NCI-H345 treated with DMSO at 0.1 percent for 48 hours (cell line): ENCODE data around the gene IDH3A.
A peak's percentile ranks its signal among the peaks of the same experiment; 100 is the strongest.

Experiments used
- DNase-seq: peaks from one replicate; lab custom pipeline; 2025; ENCODE audit not compliant: unreplicated experiment; lab: John Stamatoyannopoulos, UW

The IDH3A gene

GRCh38 chr15:78201281-78202190 lies 52.4 kb downstream of the IDH3A start:
- no peak for DNase-seq

DNA sequence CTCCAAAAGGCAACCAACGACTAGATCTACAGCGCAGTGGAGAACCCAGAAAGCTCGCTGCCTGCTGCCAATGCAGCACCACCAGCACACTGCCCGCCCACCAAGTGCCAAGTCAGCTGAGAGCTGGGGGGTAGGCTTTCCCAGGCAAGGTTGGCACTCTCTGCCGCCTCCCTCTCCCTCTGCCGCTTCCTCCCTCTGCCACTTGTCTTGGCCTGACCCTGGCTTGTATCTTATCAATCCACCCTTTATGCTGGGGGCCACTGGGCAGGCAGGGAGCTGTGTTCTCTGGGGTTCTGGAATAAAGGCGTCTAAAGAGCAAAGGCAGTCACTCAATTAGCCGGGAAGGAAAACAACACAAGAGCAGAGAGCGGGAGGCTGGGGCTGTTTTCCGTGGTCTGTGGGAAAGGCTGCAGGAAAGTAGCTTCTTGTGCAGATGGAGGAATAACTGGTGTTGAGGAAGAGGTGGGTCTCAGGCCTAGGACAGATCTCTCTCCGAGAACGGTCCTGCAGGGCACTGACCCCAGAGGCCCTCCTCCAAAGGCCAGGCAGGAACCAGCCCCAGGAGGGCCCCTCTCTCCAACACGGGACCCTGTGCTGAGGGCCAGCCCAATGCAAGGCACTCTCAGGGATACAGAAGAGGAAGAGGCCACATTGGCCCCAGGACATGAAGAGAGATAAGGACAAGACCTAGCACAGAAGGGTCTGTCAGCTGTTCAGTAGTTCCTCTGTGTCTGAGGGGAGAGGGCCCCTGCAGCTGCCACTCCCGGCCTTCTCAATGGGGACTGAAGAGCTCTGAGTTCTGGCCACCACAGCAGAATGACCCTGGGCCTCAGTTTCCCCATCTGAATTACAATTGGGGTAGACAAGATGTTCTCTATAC lies 54.4 kb downstream of the IDH3A start:
- no peak for DNase-seq

- DNase-seq, result no peak
These were observed 55.5 kb downstream of the IDH3A start for GRCh38 chr15:78204351-78205309.

GRCh38 chr15:78205337-78205736 lies 56.2 kb downstream of the IDH3A start:
- DNase-seq, result no peak

DNA sequence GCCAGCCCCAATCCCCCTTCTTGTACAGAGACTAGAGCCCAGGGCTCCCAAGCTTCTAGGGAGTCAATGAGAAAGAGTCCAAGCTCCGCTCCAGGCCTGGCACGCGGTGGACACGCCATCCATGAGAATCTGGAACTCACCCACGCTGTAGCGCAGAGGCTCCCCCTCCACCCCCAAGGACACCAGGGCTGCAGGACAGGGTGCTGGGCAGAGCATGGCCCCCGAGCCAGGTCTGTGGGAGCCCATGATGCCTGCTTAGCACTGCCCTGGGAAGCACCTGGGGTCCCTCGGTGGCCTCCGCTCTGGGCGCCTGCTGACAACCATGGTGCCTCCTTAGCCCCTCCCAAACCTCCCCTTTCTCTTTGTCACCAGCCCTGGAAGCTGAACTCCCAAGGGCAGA lies 56.7 kb downstream of the IDH3A start:
- no peak for DNase-seq

DNA sequence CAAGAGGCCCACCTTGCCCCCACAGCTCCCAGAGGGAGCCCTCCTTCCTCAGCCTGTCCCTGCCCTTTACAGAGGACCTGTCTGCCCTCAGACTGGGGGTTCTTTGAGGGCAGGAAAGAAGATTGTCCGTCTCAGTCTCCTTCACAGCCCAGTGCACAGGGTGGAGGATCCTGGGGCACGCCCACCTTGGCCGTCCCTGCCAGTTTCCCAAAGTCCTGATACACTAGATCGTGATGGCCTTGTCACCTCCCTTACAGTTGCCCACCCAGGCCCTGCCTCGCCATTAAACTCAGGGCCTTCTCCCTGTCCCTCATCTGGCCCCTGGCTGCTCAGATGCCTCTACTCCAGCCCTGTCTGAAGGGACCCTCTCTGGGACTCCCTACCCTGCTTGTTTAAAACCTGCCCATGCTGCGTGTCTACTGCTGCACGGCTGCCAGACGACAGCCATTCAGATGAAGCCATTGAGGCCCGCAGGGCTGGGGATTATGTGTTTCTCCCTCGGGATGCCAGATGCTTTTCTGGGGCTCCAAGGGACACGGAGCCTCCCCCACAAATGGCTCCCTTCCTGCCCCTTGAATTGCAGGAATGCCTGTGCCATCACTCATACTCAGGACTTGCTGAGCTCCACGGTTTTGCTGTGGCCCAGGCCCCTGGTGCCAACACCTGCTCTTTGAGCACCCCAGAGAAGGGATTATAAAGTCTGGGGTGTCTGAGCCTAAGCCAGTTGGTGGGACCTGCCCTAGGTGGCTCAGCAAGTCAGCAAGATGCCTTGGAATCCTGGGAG lies 57.4 kb downstream of the IDH3A start:
- DNase-seq, result no peak

- DNase-seq, result no peak
These were observed 57.9 kb downstream of the IDH3A start for GRCh38 chr15:78207110-78207458.

- no peak for DNase-seq
These were observed 58.6 kb downstream of the IDH3A start for GRCh38 chr15:78207641-78208340.

DNA sequence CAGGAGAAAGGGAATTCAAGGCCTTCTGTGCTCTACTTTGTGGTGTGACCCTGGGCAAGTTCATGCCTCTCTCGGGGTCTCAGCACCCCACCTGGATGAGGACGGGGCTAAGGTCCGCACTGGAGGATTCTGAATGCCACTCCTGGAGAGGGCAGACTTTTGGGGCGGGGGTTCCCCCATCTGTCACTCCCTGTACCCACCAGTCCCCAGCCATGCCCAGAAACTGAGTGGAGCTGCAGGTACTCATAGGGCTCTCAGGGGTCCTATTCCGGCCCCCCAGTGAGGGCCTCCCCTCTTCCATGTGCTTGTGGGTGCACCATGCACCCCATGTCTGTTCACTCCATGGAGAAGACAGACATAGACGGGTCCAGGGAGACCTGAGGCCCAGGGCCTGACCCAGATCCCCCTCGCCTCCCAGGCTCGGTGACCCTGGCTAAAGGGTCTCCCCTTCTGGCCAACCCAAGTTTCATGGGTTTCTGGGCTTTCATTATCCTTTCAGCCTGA lies 59.2 kb downstream of the IDH3A start:
- no peak for DNase-seq

DNA sequence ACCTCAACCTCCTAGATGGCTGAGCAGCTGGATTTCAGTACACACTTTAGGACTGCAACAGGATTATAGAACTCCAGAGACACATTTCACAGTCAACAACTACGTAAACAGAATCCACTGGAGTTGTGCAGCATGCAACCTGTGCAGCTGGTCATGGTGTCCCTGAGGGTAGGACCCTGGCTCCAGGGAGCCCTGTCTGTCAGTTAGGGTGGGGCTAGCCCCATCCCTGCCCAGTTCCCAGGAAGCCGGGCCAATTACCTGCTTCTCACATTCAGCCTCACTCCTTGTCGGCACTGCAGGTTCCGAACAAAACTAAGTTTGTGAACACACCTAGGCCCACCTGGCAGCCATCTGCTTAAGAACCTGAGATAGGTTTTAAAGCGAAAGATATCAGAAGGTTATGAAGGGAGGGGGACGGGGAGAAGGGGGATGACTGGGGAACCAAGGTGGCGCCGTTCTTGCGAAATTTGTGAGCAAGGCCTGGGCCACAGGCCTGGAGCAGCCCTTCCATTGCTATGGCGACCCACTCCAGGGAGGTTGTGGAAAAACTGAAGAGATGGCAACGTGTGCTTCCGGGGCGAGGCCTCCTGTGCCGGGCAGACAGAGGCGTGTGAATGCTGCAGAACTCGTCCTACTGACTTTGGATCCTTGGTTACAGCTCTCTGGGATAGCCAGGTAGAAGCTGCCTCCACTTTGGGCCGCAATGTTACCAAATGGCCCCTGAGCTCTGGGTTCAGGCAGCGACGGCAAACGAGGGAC lies 59.9 kb downstream of the IDH3A start:
- DNase-seq, result no peak

DNA sequence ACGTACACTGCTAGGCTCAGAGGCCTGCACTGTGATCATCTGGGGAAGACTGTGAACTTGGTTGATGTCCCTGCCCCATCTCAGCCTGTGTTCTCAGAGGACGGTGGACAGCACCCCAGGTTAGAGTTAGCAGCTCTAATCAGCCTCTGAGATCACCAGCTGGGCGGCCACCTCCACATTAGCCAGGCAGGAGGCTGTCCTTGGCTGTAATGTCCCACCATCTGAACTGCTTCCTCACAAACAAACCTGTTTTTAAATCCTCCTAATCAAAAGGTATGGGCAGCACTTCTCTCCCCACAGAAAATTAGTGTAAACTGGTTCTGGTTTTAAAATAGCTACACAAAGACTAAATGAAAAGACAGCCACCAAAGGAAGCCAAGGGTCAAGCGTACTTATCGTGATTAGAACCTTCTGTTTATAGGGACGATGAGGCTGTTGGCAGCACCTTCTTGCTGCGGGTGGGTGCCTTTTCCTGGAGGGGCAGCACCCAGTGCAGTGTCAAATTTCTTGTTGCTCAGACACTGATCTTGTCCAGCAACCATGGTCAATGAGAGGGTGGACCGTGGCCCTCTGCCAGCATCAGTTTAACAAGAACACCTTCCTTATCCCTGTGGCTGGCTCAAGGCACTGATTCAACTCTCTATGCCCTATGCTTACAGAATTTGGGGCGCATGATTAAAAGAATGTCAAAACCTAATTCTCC lies 60.6 kb downstream of the IDH3A start:
- DNase-seq, result no peak

DNA sequence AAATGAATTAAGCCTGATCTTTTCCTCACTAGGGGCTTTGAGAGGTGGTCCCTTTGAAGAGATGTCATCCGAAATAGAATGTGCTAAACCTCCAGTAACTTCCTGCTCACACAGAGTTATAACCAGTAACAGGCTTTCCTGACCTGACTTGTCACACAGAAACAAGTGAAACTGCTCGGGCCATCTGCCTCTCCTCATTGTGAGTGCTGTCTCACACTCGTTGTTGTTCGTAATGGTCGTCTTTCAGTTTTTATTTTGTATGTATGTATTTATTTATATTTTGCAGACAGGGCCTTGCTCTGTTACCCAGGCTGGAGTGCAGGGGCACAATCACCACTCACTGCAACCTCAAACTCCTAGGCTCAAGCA lies 61.2 kb downstream of the IDH3A start:
- DNase-seq, result no peak

GRCh38 chr15:78211189-78211921 lies 62.2 kb downstream of the IDH3A start:
- no peak for DNase-seq

DNA sequence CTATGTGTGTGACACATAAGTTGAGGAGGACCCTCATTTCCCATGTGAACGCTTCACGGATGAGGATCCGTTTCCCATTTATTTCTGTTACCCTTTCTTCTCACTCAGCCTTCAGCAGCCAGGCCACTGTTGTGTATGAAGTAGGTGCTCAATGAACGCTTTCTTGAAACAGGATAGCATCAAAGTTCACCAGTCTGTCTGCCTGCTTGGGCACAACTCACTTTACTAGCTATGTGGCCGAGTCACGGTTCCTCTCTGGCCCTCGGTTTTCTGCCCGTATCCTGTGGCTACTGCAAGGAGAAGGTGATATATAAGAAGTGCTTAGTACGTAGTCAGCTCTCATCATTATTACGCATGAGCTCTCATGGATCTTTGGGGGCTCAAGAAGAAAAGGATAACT lies 62.8 kb downstream of the IDH3A start:
- no peak for DNase-seq

DNA sequence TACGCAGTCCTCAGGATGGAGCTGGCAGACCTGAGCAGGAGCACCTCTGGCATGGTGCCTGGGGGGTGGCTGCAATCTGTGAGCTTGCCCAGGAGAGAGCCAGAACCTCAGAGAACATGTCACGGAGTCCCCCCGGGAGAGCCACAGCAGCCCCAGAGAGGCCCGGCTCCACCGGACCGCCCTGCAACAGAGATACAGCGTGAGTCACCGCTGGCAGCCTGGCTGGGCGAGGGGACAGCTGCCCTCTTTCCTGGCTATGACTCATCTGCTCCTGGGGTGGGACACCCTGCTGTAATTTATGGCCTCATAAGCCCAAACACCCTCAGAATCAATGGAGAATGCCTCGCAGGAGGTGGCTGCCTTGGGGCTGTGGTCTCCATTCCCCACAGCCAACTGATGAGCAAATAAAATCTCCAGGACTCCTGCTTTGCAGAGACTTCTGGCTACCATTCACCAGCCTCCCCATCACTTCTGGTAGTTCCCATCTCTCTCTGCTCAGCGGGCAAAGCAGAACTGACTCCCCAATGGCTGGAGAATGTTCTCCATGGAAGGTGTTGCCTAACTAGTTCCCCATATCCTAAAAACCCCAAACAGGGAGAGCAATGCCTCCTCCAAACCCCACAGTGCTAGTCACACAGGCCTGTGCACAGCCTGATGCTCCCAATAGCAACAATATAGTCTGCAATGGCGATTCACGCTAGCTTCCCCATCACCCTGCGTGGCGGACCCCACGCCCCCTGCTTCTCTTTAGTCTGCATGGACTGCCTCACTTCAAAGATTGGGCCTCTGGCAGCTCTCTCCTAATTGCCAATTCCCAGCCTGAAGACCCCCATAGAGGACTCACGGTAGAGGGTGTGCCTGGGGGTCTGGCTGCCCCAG lies 63.6 kb downstream of the IDH3A start:
- DNase-seq, result peak; percentile 24

DNA sequence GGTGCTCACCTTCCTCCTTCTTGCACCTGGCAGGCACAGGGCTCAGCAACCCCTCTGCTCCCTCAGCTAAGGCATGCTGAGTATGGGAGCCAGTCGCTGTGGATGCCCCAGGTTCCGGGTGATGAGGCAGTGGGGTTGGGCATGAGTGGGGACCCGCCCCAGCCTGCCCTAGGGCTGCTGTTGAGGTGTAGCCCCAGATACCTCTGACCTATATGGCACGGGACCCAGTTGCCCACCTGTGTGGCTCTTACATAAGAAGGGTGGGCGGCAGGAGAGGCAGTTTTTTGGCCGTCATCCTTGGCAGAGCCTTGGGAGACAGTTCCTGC lies 64.2 kb downstream of the IDH3A start:
- no peak for DNase-seq

- DNase-seq, result no peak
These were observed 64.8 kb downstream of the IDH3A start for GRCh38 chr15:78213956-78214355.
